Urinary bladder (tissue), 4 donors: ENCODE data around the gene KRT35. TPM values are rescaled to one million over a fixed set of nuclear protein-coding genes. Genes with fewer than 3 reads are reported as not detected.

Experiments
- DNase-seq: peaks from one replicate; pipeline ENCODE4 v3.0.0-alpha.2; 2015; ENCODE audit errors: extremely low spot score
- H3K27ac ChIP-seq: one replicate; pipeline ENCODE4 v1.5.1; 2013; ENCODE audit warnings: low read depth, mild to moderate bottlenecking, moderate library complexity
- H3K36me3 ChIP-seq: one replicate; pipeline ENCODE4 v1.6.1; 2013; ENCODE audit warnings: mild to moderate bottlenecking, moderate library complexity; ENCODE audit not compliant: insufficient read depth
- H3K4me1 ChIP-seq: one replicate; pipeline ENCODE4 v1.6.1; 2013; ENCODE audit warnings: mild to moderate bottlenecking, moderate library complexity; ENCODE audit not compliant: insufficient read depth
- H3K4me3 ChIP-seq: one replicate; pipeline ENCODE4 v1.5.1; 2013; ENCODE audit warnings: low read depth, low read length
- WGBS: extraction: QIAGEN DNeasy Blood & Tissue Kit; methylation state at CpG from one replicate; pipeline ENCODE4 v1.1.7; 2013; 5-methylcytosine and 5-hydroxymethylcytosine counted together
- polyA plus RNA-seq: library from polyadenylated mRNA; stranded (reverse); fragments of 200-250 nt; gene quantifications from one replicate; pipeline ENCODE4 v1.2.3, GENCODE V29; 2013
- total RNA-seq: library from RNA; depleted of rRNA; stranded (reverse); fragments of >200 nt; gene quantifications from one replicate; pipeline ENCODE4 v1.2.3, GENCODE V29; 2014
- donor health status: healthy with polysubstance abuse.
- donor health status: healthy.

The KRT35 gene
- total and polyA plus RNA-seq, 2 donors, result not detected

GRCh38 chr17:41519501-41520224, 38.7 kb upstream of the KRT35 start:
- Histone ChIP-seq H3K4me1 (no peaks in the 10 kb centered on the region), H3K36me3 (no peaks in the 10 kb centered on the region), H3K27ac (no peak overlapping the region), H3K4me3 (no peak overlapping the region)
- WGBS, result 46% methylated on average over 11 of the region's 11 CpGs
- no peak for DNase-seq

- no peak within 1 kb of the TSS for H3K27ac ChIP-seq
- H3K4me1 ChIP-seq, result no peaks in the 10 kb centered on the region
- WGBS, result 58% methylated on average over 8 of the region's 8 CpGs
- H3K4me3 ChIP-seq, result no peak within 1 kb of the TSS
- DNase-seq, result no peak
- no peaks in the 10 kb centered on the region for H3K36me3 ChIP-seq
These were observed 38.0 kb upstream of the KRT35 start, which contains the start of gene KRT15 for GRCh38 chr17:41518789-41519449. TSS of gene KRT15 (minus strand) at chr17:41518890. CDS start at chr17:41518827, 63 bp downstream.

GRCh38 chr17:41518031-41518430, 37.1 kb upstream of the KRT35 start:
- WGBS, result 91% methylated on average over 3 of the region's 3 CpGs
- no peak for DNase-seq
- no peak overlapping the region for H3K4me3 ChIP-seq
- H3K36me3 ChIP-seq, result no peaks in the 10 kb centered on the region
- H3K4me1 ChIP-seq, result no peaks in the 10 kb centered on the region
- H3K27ac ChIP-seq, result no peak overlapping the region

GRCh38 chr17:41516830-41517283, 35.9 kb upstream of the KRT35 start:
- Histone ChIP-seq H3K4me1 (no peaks in the 10 kb centered on the region), H3K36me3 (no peaks in the 10 kb centered on the region), H3K4me3 (no peak overlapping the region), H3K27ac (no peak overlapping the region)
- DNase-seq, result no peak
- WGBS, result 81% methylated on average over 14 of the region's 14 CpGs

GRCh38 chr17:41516147-41516829, 35.3 kb upstream of the KRT35 start:
- H3K36me3 ChIP-seq, result no peaks in the 10 kb centered on the region
- no peak overlapping the region for H3K27ac ChIP-seq
- H3K4me3 ChIP-seq, result no peak overlapping the region
- no peak for DNase-seq
- no peaks in the 10 kb centered on the region for H3K4me1 ChIP-seq
- WGBS, result 92% methylated on average over 14 of the region's 14 CpGs

- H3K4me3 ChIP-seq, result no peak overlapping the region
- no peaks in the 10 kb centered on the region for H3K4me1 ChIP-seq
- DNase-seq, result no peak
- H3K36me3 ChIP-seq, result no peaks in the 10 kb centered on the region
- H3K27ac ChIP-seq, result no peak overlapping the region
- WGBS, result 64% methylated on average over 5 of the region's 5 CpGs
These were observed 32.2 kb upstream of the KRT35 start for GRCh38 chr17:41513168-41513547.

GRCh38 chr17:41512546-41513167, 31.7 kb upstream of the KRT35 start:
- 65% methylated on average over 7 of the region's 7 CpGs for WGBS

GRCh38 chr17:41511716-41512115, 30.8 kb upstream of the KRT35 start:
- 78% methylated on average over 10 of the region's 10 CpGs for WGBS
- H3K4me1 ChIP-seq, result no peaks in the 10 kb centered on the region
- H3K4me3 ChIP-seq, result no peak overlapping the region
- H3K27ac ChIP-seq, result no peak overlapping the region
- no peaks in the 10 kb centered on the region for H3K36me3 ChIP-seq
- DNase-seq, result no peak

More at GRCh38 chr17:41512546-41513167, 31.7 kb upstream of the KRT35 start:
- Histone ChIP-seq H3K36me3 (no peaks in the 10 kb centered on the region), H3K27ac (no peak overlapping the region), H3K4me3 (no peak overlapping the region), H3K4me1 (no peaks in the 10 kb centered on the region)
- DNase-seq, result no peak

GRCh38 chr17:41511116-41511515, 30.2 kb upstream of the KRT35 start:
- no peaks in the 10 kb centered on the region for H3K4me1 ChIP-seq
- no peaks in the 10 kb centered on the region for H3K36me3 ChIP-seq
- no peak for DNase-seq
- H3K27ac ChIP-seq, result no peak overlapping the region
- WGBS, result 56% methylated on average over 4 of the region's 4 CpGs
- H3K4me3 ChIP-seq, result no peak overlapping the region

GRCh38 chr17:41510251-41511065, 29.5 kb upstream of the KRT35 start:
- WGBS, result 74% methylated on average over 7 of the region's 7 CpGs
- H3K36me3 ChIP-seq, result no peaks in the 10 kb centered on the region
- H3K4me1 ChIP-seq, result no peaks in the 10 kb centered on the region
- no peak overlapping the region for H3K27ac ChIP-seq
- H3K4me3 ChIP-seq, result no peak overlapping the region
- no peak for DNase-seq

GRCh38 chr17:41507315-41507880, 26.4 kb upstream of the KRT35 start:
- DNase-seq, result no peak
- Histone ChIP-seq H3K36me3 (no peaks in the 10 kb centered on the region), H3K4me1 (no peaks in the 10 kb centered on the region), H3K27ac (no peak overlapping the region), H3K4me3 (no peak overlapping the region)
- WGBS, result 50% methylated on average over 10 of the region's 10 CpGs

GRCh38 chr17:41505809-41506767, 25.1 kb upstream of the KRT35 start:
- no peaks in the 10 kb centered on the region for H3K4me1 ChIP-seq
- no peaks in the 10 kb centered on the region for H3K36me3 ChIP-seq
- no peak overlapping the region for H3K4me3 ChIP-seq
- no peak for DNase-seq
- H3K27ac ChIP-seq, result no peak overlapping the region
- WGBS, result 75% methylated on average over 14 of the region's 14 CpGs
